HepG2 (cell line): ENCODE measurements around the gene CBX5. TPM values are rescaled to one million over a fixed set of nuclear protein-coding genes. Genes with fewer than 3 reads are reported as not detected.

Source experiments
- CREM ChIP-seq, 2 experiments: sonication (generic) in 1 of 2; formaldehyde crosslinking in 1 of 2; IDR thresholded peaks; 2 replicates each; pipeline versions ENCODE4 v1.4.0 to v1.6.1; 2016 to 2020; ENCODE audit warnings: antibody characterized with exemption in 1 of 2, mild to moderate bottlenecking in 1 of 2, missing genetic modification reagents in 1 of 2
- HNF1A ChIP-seq, 2 experiments: sonication (generic) in 1 of 2; formaldehyde crosslinking in 1 of 2; IDR thresholded peaks; 2 replicates each; pipeline versions ENCODE4 v1.4.0 to v1.6.1; 2016 to 2020; ENCODE audit warnings: borderline replicate concordance in 1 of 2, low read depth in 1 of 2, mild to moderate bottlenecking in 1 of 2, missing genetic modification reagents in 1 of 2
- NFRKB ChIP-seq: fragments of 450-650 bp; IDR thresholded peaks from 2 replicates; pipeline ENCODE4 v1.6.1; 2017
- NR2F1 ChIP-seq, 2 experiments: fragments of 450-650 bp in 1 of 2; formaldehyde crosslinking in 1 of 2; IDR thresholded peaks; 2 replicates each; pipeline versions ENCODE4 v1.5.0 to v1.6.1; 2016 to 2020; ENCODE audit warnings: mild to moderate bottlenecking in 1 of 2, missing compliant biosample characterization in 1 of 2, missing genetic modification reagents in 1 of 2, moderate library complexity in 1 of 2
- PITX1 ChIP-seq: sonication (generic); formaldehyde crosslinking; IDR thresholded peaks from 2 replicates; pipeline ENCODE4 v1.5.1; 2020; ENCODE audit warnings: mild to moderate bottlenecking, missing genetic modification reagents
- PRPF4 ChIP-seq: fragments of 200-400 bp; formaldehyde crosslinking; IDR thresholded peaks from 2 replicates; pipeline ENCODE4 v1.6.1; 2016; ENCODE audit warnings: low read length, low read depth; ENCODE audit not compliant: poor library complexity, severe bottlenecking
- TOPORS ChIP-seq: sonication (generic); formaldehyde crosslinking; IDR thresholded peaks from 2 replicates; pipeline ENCODE4 v1.8.0; 2023; ENCODE audit warnings: mild to moderate bottlenecking, missing genetic modification reagents
- ZBTB10 ChIP-seq: sonication (generic); formaldehyde crosslinking; IDR thresholded peaks from 2 replicates; pipeline ENCODE4 v1.4.0; 2020; ENCODE audit warnings: missing genetic modification reagents, borderline replicate concordance
- ZBTB25 ChIP-seq: IDR thresholded peaks from 2 replicates; pipeline ENCODE4 v1.6.1; 2018; ENCODE audit warnings: missing genetic modification reagents
- ZNF18 ChIP-seq: sonication (generic); formaldehyde crosslinking; IDR thresholded peaks from 2 replicates; pipeline ENCODE4 v1.8.0; 2022; ENCODE audit warnings: mild to moderate bottlenecking, missing genetic modification reagents; ENCODE audit not compliant: insufficient replicate concordance
- ZNF260 ChIP-seq: sonication (generic); formaldehyde crosslinking; IDR thresholded peaks from 2 replicates; pipeline ENCODE4 v1.4.0; 2020; ENCODE audit warnings: missing genetic modification reagents, low read depth, mild to moderate bottlenecking, borderline replicate concordance
- ZNF468 ChIP-seq: sonication (generic); formaldehyde crosslinking; IDR thresholded peaks from 2 replicates; pipeline ENCODE4 v1.8.0; 2022; ENCODE audit warnings: mild to moderate bottlenecking, moderate library complexity, missing genetic modification reagents
- ZNF512 ChIP-seq: sonication (generic); formaldehyde crosslinking; IDR thresholded peaks from 2 replicates; pipeline ENCODE4 v1.4.0; 2020; ENCODE audit warnings: mild to moderate bottlenecking, missing genetic modification reagents
- ZNF570 ChIP-seq: sonication (generic); formaldehyde crosslinking; IDR thresholded peaks from 2 replicates; pipeline ENCODE4 v1.4.0; 2020; ENCODE audit warnings: mild to moderate bottlenecking, missing genetic modification reagents, borderline replicate concordance
- ZNF720 ChIP-seq: sonication (generic); formaldehyde crosslinking; IDR thresholded peaks from 2 replicates; pipeline ENCODE4 v1.4.0; 2020; ENCODE audit warnings: missing genetic modification reagents
- ZSCAN25 ChIP-seq: sonication (generic); formaldehyde crosslinking; IDR thresholded peaks from 2 replicates; pipeline ENCODE4 v1.8.0; 2022; ENCODE audit warnings: mild to moderate bottlenecking, missing genetic modification reagents
- polyA plus RNA-seq, 8 experiments: library from polyadenylated mRNA; depleted of rRNA in 3 of 8; stranded (reverse) in 7 of 8; unstranded in 1 of 8; fragments of >200 nt; fragmentation: Illumina TruSeq in 4 of 8; extraction: Trizol in 4 of 8; gene quantifications; 2 replicates each; pipeline versions ENCODE4 v1.2.1 to v1.2.3, GENCODE V29; 2011 to 2016; ENCODE audit warnings: low read depth in 4 of 8, missing spikeins in 1 of 8, mixed read lengths in 1 of 8; ENCODE audit not compliant: insufficient read depth in 1 of 8
- total RNA-seq, 5 experiments: library from RNA; depleted of rRNA; stranded (reverse); fragments of >200 nt; fragmentation: Illumina TruSeq; extraction: Trizol; gene quantifications; 2 replicates each; pipeline ENCODE4 v1.2.3, GENCODE V29; 2016; ENCODE audit warnings: low read depth in 1 of 5

Gene CBX5
- total and polyA plus RNA-seq, 2 of the 13 experiments (the other 11 are each of a cell fraction or from before 2014, with no cell fraction given), result 16.0 to 22.2 TPM

- TF ChIP-seq ZBTB10 (CRISPR knock-in tag), result peak; percentile 82; the same call in 1 of the 2 replicates
- 0 out of 2 replicates have a peak, but pooled peaks have one; percentile 52 for TF ChIP-seq CREM (IDR thresholded peaks at IDR 0.05)
- no peak for TF ChIP-seq CREM (CRISPR knock-in tag; IDR thresholded peaks at IDR 0.05)
- TF ChIP-seq ZNF468 (CRISPR knock-in tag), result 0 out of 2 replicates have a peak, but pooled peaks have one; percentile 6
- no peak for TF ChIP-seq ZNF18 (CRISPR knock-in tag)
- TF ChIP-seq ZNF260 (CRISPR knock-in tag), result no peak
- TF ChIP-seq NFRKB, result no peak
- TF ChIP-seq ZNF720 (CRISPR knock-in tag), result no peak
- 0 out of 2 replicates have a peak, but pooled peaks have one; percentile 11 for TF ChIP-seq ZNF512
- no peak for TF ChIP-seq HNF1A (IDR thresholded peaks at IDR 0.05; ENCODE audit: low read depth)
- TF ChIP-seq HNF1A (CRISPR knock-in tag; IDR thresholded peaks at IDR 0.05; ENCODE audit: borderline replicate concordance), result peak; percentile 75
- TF ChIP-seq PITX1 (CRISPR knock-in tag), result no peak
- TF ChIP-seq ZSCAN25, result no peak
- no peak for TF ChIP-seq ZNF570 (CRISPR knock-in tag)
- no peak for TF ChIP-seq ZBTB25
- peak; percentile 83 for TF ChIP-seq PRPF4
- TF ChIP-seq TOPORS (CRISPR knock-in tag), result 0 out of 2 replicates have a peak, but pooled peaks have one; percentile 3
- TF ChIP-seq NR2F1 (CRISPR knock-in tag; IDR thresholded peaks at IDR 0.05), result no peak
These were observed 21.6 kb upstream of the CBX5 start (continued) for GRCh38 chr12:54301428-54302048.
